Measurements from ENCODE around the gene CYB561.

The CYB561 gene

GRCh38 chr17:63419398-63419797 lies 26.7 kb downstream of the CYB561 start:
- TF ChIP-seq TAF1 (IDR thresholded peaks at IDR 0.05; ENCODE audit: borderline replicate concordance, insufficient read depth, low read length) (no peak), FOXP2 (optimal IDR thresholded peaks at IDR 0.05; ENCODE audit: borderline replicate concordance, extremely low read depth, extremely low read length, insufficient read depth) (no peak), POLR2AphosphoS5 (IDR thresholded peaks at IDR 0.05; ENCODE audit: low read depth, low read length) (no peak), REST (IDR thresholded peaks at IDR 0.05; ENCODE audit: insufficient read depth in 1 of 2, low read depth in 2 of 2, low read length in 2 of 2) (no peak), SIN3A (IDR thresholded peaks at IDR 0.05; ENCODE audit: borderline replicate concordance, insufficient read depth, low read length) (no peak)

GRCh38 chr17:63418540-63418939 lies 27.6 kb downstream of the CYB561 start:
- TF ChIP-seq REST (IDR thresholded peaks at IDR 0.05; ENCODE audit: insufficient read depth in 1 of 2, low read depth in 2 of 2, low read length in 2 of 2) (no peak), POLR2AphosphoS5 (IDR thresholded peaks at IDR 0.05; ENCODE audit: low read depth, low read length) (no peak), SIN3A (IDR thresholded peaks at IDR 0.05; ENCODE audit: borderline replicate concordance, insufficient read depth, low read length) (no peak), FOXP2 (optimal IDR thresholded peaks at IDR 0.05; ENCODE audit: borderline replicate concordance, extremely low read depth, extremely low read length, insufficient read depth) (no peak), TAF1 (IDR thresholded peaks at IDR 0.05; ENCODE audit: borderline replicate concordance, insufficient read depth, low read length) (no peak)

GRCh38 chr17:63414222-63414621 lies 31.9 kb downstream of the CYB561 start:
- no peak for TF ChIP-seq REST (IDR thresholded peaks at IDR 0.05; ENCODE audit: insufficient read depth in 1 of 2, low read depth in 2 of 2, low read length in 2 of 2)
- TF ChIP-seq POLR2AphosphoS5 (IDR thresholded peaks at IDR 0.05; ENCODE audit: low read depth, low read length): no peak
- TF ChIP-seq FOXP2 (optimal IDR thresholded peaks at IDR 0.05; ENCODE audit: borderline replicate concordance, extremely low read depth, extremely low read length, insufficient read depth): no peak
- no peak for TF ChIP-seq TAF1 (IDR thresholded peaks at IDR 0.05; ENCODE audit: borderline replicate concordance, insufficient read depth, low read length)
- TF ChIP-seq SIN3A (IDR thresholded peaks at IDR 0.05; ENCODE audit: borderline replicate concordance, insufficient read depth, low read length): no peak

GRCh38 chr17:63413128-63413527 lies 33.0 kb downstream of the CYB561 start:
- TF ChIP-seq POLR2AphosphoS5 (IDR thresholded peaks at IDR 0.05; ENCODE audit: low read depth, low read length) (no peak), FOXP2 (optimal IDR thresholded peaks at IDR 0.05; ENCODE audit: borderline replicate concordance, extremely low read depth, extremely low read length, insufficient read depth) (no peak), REST (IDR thresholded peaks at IDR 0.05; ENCODE audit: insufficient read depth in 1 of 2, low read depth in 2 of 2, low read length in 2 of 2) (no peak), TAF1 (IDR thresholded peaks at IDR 0.05; ENCODE audit: borderline replicate concordance, insufficient read depth, low read length) (no peak), SIN3A (IDR thresholded peaks at IDR 0.05; ENCODE audit: borderline replicate concordance, insufficient read depth, low read length) (no peak)

- TF ChIP-seq POLR2AphosphoS5 (IDR thresholded peaks at IDR 0.05; ENCODE audit: low read depth, low read length) (no peak), TAF1 (IDR thresholded peaks at IDR 0.05; ENCODE audit: borderline replicate concordance, insufficient read depth, low read length) (no peak), SIN3A (IDR thresholded peaks at IDR 0.05; ENCODE audit: borderline replicate concordance, insufficient read depth, low read length) (no peak), REST (IDR thresholded peaks at IDR 0.05; ENCODE audit: insufficient read depth in 1 of 2, low read depth in 2 of 2, low read length in 2 of 2) (no peak), FOXP2 (optimal IDR thresholded peaks at IDR 0.05; ENCODE audit: borderline replicate concordance, extremely low read depth, extremely low read length, insufficient read depth) (no peak)
These were observed 33.9 kb downstream of the CYB561 start for GRCh38 chr17:63412234-63412633.
